DOHH2 (cell line): Measurements from ENCODE around the gene TMEM106C.

Experiments
- H3F3A ChIP-seq: fragments of 200-600 bp; sonication (generic), shearing (Covaris generic); 2 replicates; pipeline ENCODE4 v1.6.0; 2016; ENCODE audit warnings: antibody characterized with exemption, mild to moderate bottlenecking; ENCODE audit not compliant: control insufficient read depth, insufficient read depth
- H3K27ac ChIP-seq: fragments of 200-600 bp; sonication (generic); 2 replicates; pipeline ENCODE4 v1.5.1; 2014; ENCODE audit warnings: low read depth, mild to moderate bottlenecking, low read length, moderate library complexity
- H3K27me3 ChIP-seq: fragments of 200-600 bp; sonication (generic); 2 replicates; pipeline ENCODE4 v1.6.1; 2014; ENCODE audit warnings: mild to moderate bottlenecking, low read length, mixed read lengths; ENCODE audit not compliant: control insufficient read depth
- H3K36me3 ChIP-seq: fragments of 200-600 bp; sonication (generic); 2 replicates; pipeline ENCODE4 v1.6.1; 2014; ENCODE audit warnings: mild to moderate bottlenecking, low read length, moderate library complexity, mixed read lengths; ENCODE audit not compliant: control insufficient read depth
- H3K4me1 ChIP-seq: fragments of 200-600 bp; sonication (generic); 2 replicates; pipeline ENCODE4 v1.6.1; 2014; ENCODE audit warnings: mild to moderate bottlenecking, low read length, mixed read lengths; ENCODE audit not compliant: control insufficient read depth
- H3K4me2 ChIP-seq: fragments of 200-600 bp; sonication (generic); 2 replicates; pipeline ENCODE4 v1.6.0; 2014; ENCODE audit warnings: mild to moderate bottlenecking, low read length, moderate library complexity
- H3K4me3 ChIP-seq: fragments of 200-600 bp; sonication (generic); 2 replicates; pipeline ENCODE4 v1.5.1; 2014; ENCODE audit warnings: mild to moderate bottlenecking, low read length, mixed read lengths
- H3K79me2 ChIP-seq: fragments of 200-600 bp; sonication (generic); 2 replicates; pipeline ENCODE4 v1.6.1; 2014; ENCODE audit warnings: mild to moderate bottlenecking, low read length, mixed read lengths; ENCODE audit not compliant: control insufficient read depth
- H3K9me2 ChIP-seq: fragments of 200-600 bp; sonication (generic); replicated peaks from 2 replicates; pipeline ENCODE4 v1.6.1; 2014; ENCODE audit warnings: mild to moderate bottlenecking, low read length, mixed read lengths; ENCODE audit not compliant: control insufficient read depth
- H3K9me3 ChIP-seq: fragments of 200-600 bp; sonication (generic); 2 replicates; pipeline ENCODE4 v1.6.1; 2014; ENCODE audit warnings: antibody characterized with exemption, low read length, mixed read lengths; ENCODE audit not compliant: control insufficient read depth, insufficient read depth
- H4K20me1 ChIP-seq: fragments of 200-600 bp; sonication (generic); 2 replicates; pipeline ENCODE4 v1.6.0; 2014; ENCODE audit warnings: low read depth, mild to moderate bottlenecking, antibody characterized with exemption, low read length, moderate library complexity; ENCODE audit not compliant: control insufficient read depth, insufficient read depth
- CTCF ChIP-seq: fragments of 200-600 bp; sonication (generic); IDR thresholded peaks from one replicate; pipeline ENCODE4 v1.5.1; 2014; ENCODE audit warnings: antibody characterized with exemption, mild to moderate bottlenecking, low read depth, low read length; ENCODE audit not compliant: poor library complexity, severe bottlenecking
- EZH2phosphoT487 ChIP-seq: fragments of 200-600 bp; sonication (generic); IDR thresholded peaks from 2 replicates; pipeline ENCODE4 v1.6.1; 2017; ENCODE audit warnings: borderline replicate concordance, mild to moderate bottlenecking, antibody characterized with exemption, low read length, moderate library complexity, mixed read lengths

The TMEM106C gene

GRCh38 chr12:48013287-48013686, 49.9 kb downstream of the TMEM106C start:
- H3K4me1 ChIP-seq, result no peaks in the 10 kb centered on the region
- TF ChIP-seq CTCF (no peak), EZH2phosphoT487 (no peak)
- H3K27ac ChIP-seq, result no peak overlapping the region
- no peaks in the 10 kb centered on the region for H4K20me1 ChIP-seq
- no peaks in the 10 kb centered on the region for H3K79me2 ChIP-seq
- H3K4me3 ChIP-seq, result no peak overlapping the region
- no peak overlapping the region for H3K4me2 ChIP-seq
- peaks cover 14% of the 10 kb centered on the region; the same call in 1 of the 2 replicates for H3K27me3 ChIP-seq
- no peaks in the 10 kb centered on the region for H3K9me3 ChIP-seq
- H3F3A ChIP-seq, result no peaks in the 10 kb centered on the region
- H3K36me3 ChIP-seq, result no peaks in the 10 kb centered on the region
- H3K9me2 ChIP-seq, result no peaks in the 10 kb centered on the region

- no peaks in the 10 kb centered on the region for H3K4me1 ChIP-seq
- H3F3A ChIP-seq, result no peaks in the 10 kb centered on the region
- H3K27ac ChIP-seq, result no peak overlapping the region
- H3K36me3 ChIP-seq, result no peaks in the 10 kb centered on the region
- H4K20me1 ChIP-seq, result no peaks in the 10 kb centered on the region
- H3K9me2 ChIP-seq, result no peaks in the 10 kb centered on the region
- no peak overlapping the region for H3K4me3 ChIP-seq
- H3K27me3 ChIP-seq, result peaks cover 11% of the 10 kb centered on the region; the same call in 1 of the 2 replicates
- no peak overlapping the region for H3K4me2 ChIP-seq
- no peaks in the 10 kb centered on the region for H3K9me3 ChIP-seq
- TF ChIP-seq EZH2phosphoT487, result no peak
- no peak for TF ChIP-seq CTCF
- no peaks in the 10 kb centered on the region for H3K79me2 ChIP-seq
Observed at GRCh38 chr12:48015129-48015528, 51.7 kb downstream of the TMEM106C start.

GRCh38 chr12:48015954-48016353, 52.6 kb downstream of the TMEM106C start:
- Histone ChIP-seq H3K27me3 (peaks cover 11% of the 10 kb centered on the region; the same call in 1 of the 2 replicates), H3K79me2 (no peaks in the 10 kb centered on the region), H3K27ac (no peak overlapping the region), H3K36me3 (no peaks in the 10 kb centered on the region), H3K9me3 (no peaks in the 10 kb centered on the region), H4K20me1 (no peaks in the 10 kb centered on the region), H3K4me1 (no peaks in the 10 kb centered on the region), H3F3A (no peaks in the 10 kb centered on the region), H3K4me2 (no peak overlapping the region), H3K4me3 (no peak overlapping the region), H3K9me2 (no peaks in the 10 kb centered on the region)
- TF ChIP-seq CTCF (no peak), EZH2phosphoT487 (no peak)
